HEK293T (cell line): ENCODE results near the gene BTBD9.

ENCODE experiments used
- CTCF ChIA-PET: fragments of 350-600 bp; formaldehyde crosslinking; extraction: SDS; loops from one replicate; lab custom pipeline; 2021; ENCODE audit warnings: antibody characterized with exemption, inconsistent platforms; lab: Yijun Ruan, JAX
- POLR2A ChIA-PET: fragments of 350-600 bp; formaldehyde crosslinking; extraction: SDS; loops from one replicate; lab custom pipeline; 2020; ENCODE audit warnings: antibody characterized with exemption, inconsistent platforms; lab: Yijun Ruan, JAX
- DNase-seq: peaks from one replicate; pipeline ENCODE4 v3.0.0; 2012; ENCODE audit warnings: mixed read lengths; ENCODE audit errors: extremely low spot score
- ARNT ChIP-seq: fragments of 450-650 bp; IDR thresholded peaks from 2 replicates; pipeline ENCODE4 v1.6.1; 2017; ENCODE audit warnings: mild to moderate bottlenecking
- BHLHE40 ChIP-seq: fragments of 450-650 bp; IDR thresholded peaks from 2 replicates; pipeline ENCODE4 v1.6.1; 2016; ENCODE audit warnings: mild to moderate bottlenecking, moderate library complexity, borderline replicate concordance
- CTBP1 ChIP-seq: fragments of 450-650 bp; IDR thresholded peaks from 2 replicates; pipeline ENCODE4 v1.6.1; 2016; ENCODE audit warnings: borderline replicate concordance
- ELF4 ChIP-seq: fragments of 450-650 bp; IDR thresholded peaks from 2 replicates; pipeline ENCODE4 v1.6.1; 2017; ENCODE audit warnings: antibody characterized with exemption
- FOXA1 ChIP-seq: fragments of 450-650 bp; IDR thresholded peaks from 2 replicates; pipeline ENCODE4 v1.6.1; 2016; ENCODE audit warnings: mild to moderate bottlenecking
- FOXK2 ChIP-seq: fragments of 450-650 bp; IDR thresholded peaks from 2 replicates; pipeline ENCODE4 v1.6.1; 2016; ENCODE audit warnings: mild to moderate bottlenecking
- FOXM1 ChIP-seq: fragments of 450-650 bp; IDR thresholded peaks from 2 replicates; pipeline ENCODE4 v1.6.1; 2017; ENCODE audit warnings: mild to moderate bottlenecking, borderline replicate concordance
- HDGF ChIP-seq: fragments of 450-650 bp; IDR thresholded peaks from 2 replicates; pipeline ENCODE4 v1.6.1; 2017; ENCODE audit warnings: antibody characterized with exemption, borderline replicate concordance
- L3MBTL2 ChIP-seq: fragments of 450-650 bp; conservative IDR thresholded peaks from 2 replicates; pipeline ENCODE4 v1.6.1; 2016; ENCODE audit warnings: mild to moderate bottlenecking
- LEF1 ChIP-seq: fragments of 450-650 bp; IDR thresholded peaks from 2 replicates; pipeline ENCODE4 v1.6.1; 2017; ENCODE audit warnings: mild to moderate bottlenecking, borderline replicate concordance
- NFRKB ChIP-seq: fragments of 450-650 bp; IDR thresholded peaks from 2 replicates; pipeline ENCODE4 v1.6.1; 2016; ENCODE audit warnings: mild to moderate bottlenecking, moderate library complexity
- PKNOX1 ChIP-seq: fragments of 450-650 bp; IDR thresholded peaks from 2 replicates; pipeline ENCODE4 v1.6.1; 2016
- SP1 ChIP-seq: fragments of 450-650 bp; IDR thresholded peaks from 2 replicates; pipeline ENCODE4 v1.6.1; 2017
- SUZ12 ChIP-seq: fragments of 450-650 bp; IDR thresholded peaks from 2 replicates; pipeline ENCODE4 v1.6.1; 2016; ENCODE audit warnings: mild to moderate bottlenecking
- TARDBP ChIP-seq: fragments of 450-650 bp; IDR thresholded peaks from 2 replicates; pipeline ENCODE4 v1.6.1; 2016
- ZNF384 ChIP-seq: fragments of 450-650 bp; IDR thresholded peaks from 2 replicates; pipeline ENCODE4 v1.6.1; 2016

BTBD9 gene

GRCh38 chr6:38681850-38682249 is 42.1 kb upstream of the BTBD9 start:
- no peak for DNase-seq
- ChIA-PET POLR2A (no interaction called here), CTCF (no interaction called here)
- TF ChIP-seq SP1 = no peak
- no peak for TF ChIP-seq CTBP1
- TF ChIP-seq PKNOX1 = no peak
- no peak for TF ChIP-seq SUZ12
- TF ChIP-seq ZNF384 = no peak
- no peak for TF ChIP-seq BHLHE40
- no peak for TF ChIP-seq NFRKB
- TF ChIP-seq HDGF = no peak
- TF ChIP-seq FOXA1 = no peak
- TF ChIP-seq ELF4 = no peak
- no peak for TF ChIP-seq LEF1
- no peak for TF ChIP-seq FOXK2
- no peak for TF ChIP-seq FOXM1
- TF ChIP-seq L3MBTL2 = no peak
- TF ChIP-seq TARDBP = no peak
- no peak for TF ChIP-seq ARNT

GRCh38 chr6:38679668-38680067 is 39.9 kb upstream of the BTBD9 start:
- POLR2A ChIA-PET = no interaction called here
- TF ChIP-seq TARDBP (no peak), FOXA1 (no peak)
- CTCF ChIA-PET = no interaction called here
- DNase-seq = no peak

- TF ChIP-seq FOXK2 (no peak), PKNOX1 (no peak)
- no peak for DNase-seq
- ChIA-PET POLR2A (no interaction called here), CTCF (no interaction called here)
Observed at GRCh38 chr6:38678178-38678760, 38.5 kb upstream of the BTBD9 start.

- ChIA-PET POLR2A (no interaction called here), CTCF (no interaction called here)
- no peak for TF ChIP-seq ELF4
- TF ChIP-seq TARDBP = no peak
- no peak for TF ChIP-seq SP1
- TF ChIP-seq FOXA1 = no peak
- no peak for TF ChIP-seq ZNF384
- TF ChIP-seq FOXM1 = no peak
- TF ChIP-seq NFRKB = no peak
- no peak for TF ChIP-seq LEF1
- TF ChIP-seq L3MBTL2 = no peak
- no peak for TF ChIP-seq BHLHE40
- TF ChIP-seq ARNT = no peak
- no peak for TF ChIP-seq FOXK2
- no peak for TF ChIP-seq HDGF
- no peak for TF ChIP-seq SUZ12
- TF ChIP-seq PKNOX1 = no peak
- TF ChIP-seq CTBP1 = no peak
- no peak for DNase-seq
Observed at GRCh38 chr6:38676974-38677544, 37.3 kb upstream of the BTBD9 start.

GRCh38 chr6:38676236-38676973 is 36.7 kb upstream of the BTBD9 start:
- no peak for TF ChIP-seq LEF1
- TF ChIP-seq ELF4 = no peak
- no peak for TF ChIP-seq FOXK2
- no peak for TF ChIP-seq L3MBTL2
- TF ChIP-seq TARDBP = no peak
- TF ChIP-seq HDGF = no peak
- TF ChIP-seq NFRKB = no peak
- TF ChIP-seq SUZ12 = no peak
- no peak for TF ChIP-seq BHLHE40
- no peak for TF ChIP-seq FOXM1
- no peak for TF ChIP-seq ZNF384
- no peak for TF ChIP-seq ARNT
- TF ChIP-seq CTBP1 = no peak
- no peak for TF ChIP-seq FOXA1
- TF ChIP-seq SP1 = no peak
- DNase-seq = no peak
- ChIA-PET CTCF (no interaction called here), POLR2A (no interaction called here)

- no peak for TF ChIP-seq ARNT
- no peak for TF ChIP-seq ELF4
- TF ChIP-seq NFRKB = no peak
- TF ChIP-seq PKNOX1 = no peak
- TF ChIP-seq CTBP1 = no peak
- TF ChIP-seq LEF1 = no peak
- TF ChIP-seq HDGF = no peak
- POLR2A ChIA-PET = no interaction called here
- CTCF ChIA-PET = no interaction called here
- no peak for DNase-seq
Observed at GRCh38 chr6:38673397-38674165, 33.9 kb upstream of the BTBD9 start.
